Measurements from ENCODE around the gene KCNN3. TPM values are rescaled to one million over a fixed set of nuclear protein-coding genes. Genes with fewer than 3 reads are reported as not detected.

KCNN3 gene
- total RNA-seq, 4 donors from 2014 or later = 3.6 to 17.0 (median 12.4) TPM

- Histone ChIP-seq H3K27ac (replicated peaks in 1 of 4) (peak overlapping the region in 1 of 4 donors; percentile 3), H3K27me3 (no peaks in the 10 kb centered on the region), H3K36me3 (peaks cover 0 to 3% (median 0%) of the 10 kb centered on the region in 4 donors), H3K4me3 (no peak overlapping the region), H3K9me3 (no peaks in the 10 kb centered on the region), H3K4me1 (peaks cover 0 to 10% (median 0%) of the 10 kb centered on the region in 4 donors)
- intact Hi-C loops (cut with DNase I) = no loop called here
- WGBS = 75% methylated on average over 6 of the region's 6 CpGs
- TF ChIP-seq POLR2A (IDR thresholded peaks at IDR 0.05; ENCODE audit: low read depth) = no peak
- no peak for TF ChIP-seq EP300 (IDR thresholded peaks at IDR 0.05)
- no peak for TF ChIP-seq POLR2AphosphoS5 (IDR thresholded peaks at IDR 0.05)
- no peak for TF ChIP-seq CTCF (IDR thresholded peaks at IDR 0.05)
- DNase-seq (ENCODE audit: extremely low spot score) = no peak
Measured at GRCh38 chr1:154820646-154821045, 49.4 kb downstream of the KCNN3 start.

- DNase-seq (ENCODE audit: extremely low spot score) = no peak
- WGBS = 88% methylated on average over 7 of the region's 7 CpGs
- peaks cover 0 to 10% (median 0%) of the 10 kb centered on the region in 4 donors for H3K4me1 ChIP-seq
- intact Hi-C loops (cut with DNase I) = no loop called here
- H3K4me3 ChIP-seq = no peak overlapping the region
- TF ChIP-seq EP300 (IDR thresholded peaks at IDR 0.05) (no peak), CTCF (IDR thresholded peaks at IDR 0.05) (peak in 1 of 3 experiments; percentile 41)
- H3K36me3 ChIP-seq = peaks cover 0 to 3% (median 0%) of the 10 kb centered on the region in 4 donors
- H3K27me3 ChIP-seq = no peaks in the 10 kb centered on the region
- no peaks in the 10 kb centered on the region for H3K9me3 ChIP-seq
- peak overlapping the region in 1 of 4 donors; percentile 3 for H3K27ac ChIP-seq (replicated peaks in 1 of 4)
Measured at GRCh38 chr1:154819628-154820590, 50.2 kb downstream of the KCNN3 start.

DNA sequence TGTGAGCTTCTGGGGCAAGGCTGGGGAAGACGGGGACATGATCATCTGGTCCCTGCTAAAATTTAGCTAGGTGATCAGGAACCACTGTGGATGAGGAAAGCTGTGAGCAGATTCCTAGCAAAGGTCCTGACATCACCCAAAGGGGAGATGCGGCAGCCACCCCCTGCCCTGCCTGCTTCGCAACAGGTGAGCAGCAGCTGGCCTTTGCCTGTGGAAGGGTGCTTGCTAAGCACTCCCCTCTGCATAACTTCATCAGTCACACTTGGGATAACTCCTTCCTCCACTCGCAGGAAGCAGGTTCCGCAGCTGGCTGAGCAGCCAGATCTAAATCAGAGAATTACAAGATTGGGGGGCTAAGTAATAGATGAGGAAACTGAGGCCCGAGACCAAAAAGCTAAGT, 51.2 kb downstream of the KCNN3 start:
- intact Hi-C loops (cut with DNase I) = no loop called here
- H3K27ac ChIP-seq (replicated peaks in 1 of 4) = no peak overlapping the region

DNA sequence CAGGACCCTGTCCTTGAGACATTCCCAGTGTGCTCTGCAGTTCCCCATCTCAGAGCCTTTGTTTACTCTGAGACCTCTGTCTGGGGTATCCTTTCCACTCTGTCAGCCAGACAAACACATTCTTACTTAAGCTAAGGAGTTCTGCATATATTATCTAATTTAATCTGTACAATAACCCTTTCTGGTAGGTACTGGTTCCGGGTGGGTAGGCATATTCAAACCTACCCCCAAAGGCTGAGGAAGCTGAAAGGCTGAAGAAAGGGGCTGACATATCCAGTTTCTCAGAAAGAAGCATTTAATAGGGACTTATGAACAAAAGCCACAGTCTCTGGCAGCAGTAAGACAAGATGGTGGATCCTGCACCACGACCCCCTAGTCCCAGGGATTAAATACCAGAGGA, 53.1 kb downstream of the KCNN3 start:
- H3K4me3 ChIP-seq = no peak overlapping the region
- peaks cover 0 to 3% (median 0%) of the 10 kb centered on the region in 4 donors for H3K36me3 ChIP-seq
- 100% methylated on average over 2 of the region's 2 CpGs for WGBS
- H3K27ac ChIP-seq (replicated peaks in 1 of 4) = no peak overlapping the region
- H3K4me1 ChIP-seq = peaks cover 6 to 21% (median 14%) of the 10 kb centered on the region in 4 donors
- H3K9me3 ChIP-seq = no peaks in the 10 kb centered on the region
- DNase-seq (ENCODE audit: extremely low spot score) = no peak
- H3K27me3 ChIP-seq = no peaks in the 10 kb centered on the region
- intact Hi-C loops (cut with DNase I) = no loop called here
- TF ChIP-seq EP300 (IDR thresholded peaks at IDR 0.05) = no peak

More for the DNA sequence above, 51.2 kb downstream of the KCNN3 start:
- TF ChIP-seq POLR2A (IDR thresholded peaks at IDR 0.05; ENCODE audit: low read depth) = no peak
- TF ChIP-seq CTCF (IDR thresholded peaks at IDR 0.05) = no peak
- TF ChIP-seq EP300 (IDR thresholded peaks at IDR 0.05) = no peak
- no peak for TF ChIP-seq POLR2AphosphoS5 (IDR thresholded peaks at IDR 0.05)
- H3K36me3 ChIP-seq = peaks cover 0 to 3% (median 0%) of the 10 kb centered on the region in 4 donors
- 89% methylated on average over 6 of the region's 6 CpGs for WGBS
- peaks cover under 1 to 13% (median 3%) of the 10 kb centered on the region in 4 donors for H3K4me1 ChIP-seq
- H3K27me3 ChIP-seq = no peaks in the 10 kb centered on the region
- no peak for DNase-seq (ENCODE audit: extremely low spot score)
- H3K9me3 ChIP-seq = no peaks in the 10 kb centered on the region
- H3K4me3 ChIP-seq = no peak overlapping the region

DNA sequence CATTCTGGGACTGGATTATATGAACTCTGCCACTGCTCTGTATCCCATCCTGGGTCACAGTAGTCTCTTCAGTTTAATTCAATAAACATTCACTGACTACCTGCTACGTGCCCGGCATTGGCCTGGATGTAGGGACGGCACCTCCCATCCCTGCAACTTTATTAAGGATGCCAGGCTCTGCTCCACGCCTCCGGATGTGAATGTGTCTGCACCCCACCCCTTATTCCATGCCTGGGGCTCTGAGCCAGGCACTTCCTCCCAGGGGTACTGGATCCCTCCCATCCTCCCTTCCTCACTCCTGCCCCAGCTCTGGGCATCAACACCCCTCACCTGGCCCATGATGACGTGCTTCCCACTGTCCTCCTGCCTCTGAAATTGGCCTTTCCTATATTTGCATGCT, 53.7 kb downstream of the KCNN3 start:
- no peaks in the 10 kb centered on the region for H3K9me3 ChIP-seq
- intact Hi-C loops (cut with DNase I) = no loop called here
- H3K27me3 ChIP-seq = no peaks in the 10 kb centered on the region
- no peak overlapping the region for H3K4me3 ChIP-seq
- 55% methylated on average over 6 of the region's 6 CpGs for WGBS
- DNase-seq (ENCODE audit: extremely low spot score) = no peak
- no peak overlapping the region for H3K27ac ChIP-seq (replicated peaks in 1 of 4)
- peaks cover 6 to 21% (median 14%) of the 10 kb centered on the region in 4 donors for H3K4me1 ChIP-seq
- no peaks in the 10 kb centered on the region for H3K36me3 ChIP-seq
- no peak for TF ChIP-seq POLR2AphosphoS5 (IDR thresholded peaks at IDR 0.05)
- TF ChIP-seq CTCF (IDR thresholded peaks at IDR 0.05) = no peak
- TF ChIP-seq POLR2A (IDR thresholded peaks at IDR 0.05; ENCODE audit: low read depth) = no peak
- no peak for TF ChIP-seq EP300 (IDR thresholded peaks at IDR 0.05)

Data from esophagus muscularis mucosa (tissue), 4 donors.